ENCODE results near the gene CCDC106.

Gene CCDC106

DNA sequence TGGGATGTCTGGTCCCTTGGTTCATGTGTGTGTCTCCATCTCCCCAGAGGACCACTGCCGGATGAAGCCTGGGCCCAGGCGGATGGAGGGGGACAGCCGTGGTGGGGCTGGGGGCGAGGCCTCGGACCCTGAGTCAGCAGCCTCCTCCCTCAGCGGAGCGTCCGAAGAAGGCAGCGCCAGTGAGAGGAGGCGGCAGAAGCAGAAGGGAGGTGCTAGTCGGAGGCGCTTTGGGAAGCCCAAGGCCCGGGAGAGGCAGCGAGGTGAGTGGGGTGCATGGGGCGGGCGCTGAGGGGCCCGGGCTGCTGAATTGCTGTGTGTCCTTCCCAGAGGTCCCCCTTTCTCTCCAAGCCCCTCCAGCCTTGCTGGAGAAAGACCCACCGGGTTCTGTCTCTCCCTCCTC lies 3.2 kb downstream of the CCDC106 start:
- no peak overlapping the region for H3K4me3 ChIP-seq (ENCODE audit: low read length)
- H3K9ac ChIP-seq (ENCODE audit: low read length) = no peak overlapping the region
- H3K36me3 ChIP-seq (ENCODE audit: control insufficient read depth, insufficient read depth, low read length) = no peaks in the 10 kb centered on the region
- peaks cover 20% of the 10 kb centered on the region for H3K4me1 ChIP-seq (ENCODE audit: control insufficient read depth, insufficient read depth, low read length)
- no peaks in the 10 kb centered on the region for H3K27me3 ChIP-seq (ENCODE audit: control insufficient read depth, insufficient read depth, low read length)
- H3K27ac ChIP-seq (ENCODE audit: low read depth, low read length) = no peak overlapping the region

DNA sequence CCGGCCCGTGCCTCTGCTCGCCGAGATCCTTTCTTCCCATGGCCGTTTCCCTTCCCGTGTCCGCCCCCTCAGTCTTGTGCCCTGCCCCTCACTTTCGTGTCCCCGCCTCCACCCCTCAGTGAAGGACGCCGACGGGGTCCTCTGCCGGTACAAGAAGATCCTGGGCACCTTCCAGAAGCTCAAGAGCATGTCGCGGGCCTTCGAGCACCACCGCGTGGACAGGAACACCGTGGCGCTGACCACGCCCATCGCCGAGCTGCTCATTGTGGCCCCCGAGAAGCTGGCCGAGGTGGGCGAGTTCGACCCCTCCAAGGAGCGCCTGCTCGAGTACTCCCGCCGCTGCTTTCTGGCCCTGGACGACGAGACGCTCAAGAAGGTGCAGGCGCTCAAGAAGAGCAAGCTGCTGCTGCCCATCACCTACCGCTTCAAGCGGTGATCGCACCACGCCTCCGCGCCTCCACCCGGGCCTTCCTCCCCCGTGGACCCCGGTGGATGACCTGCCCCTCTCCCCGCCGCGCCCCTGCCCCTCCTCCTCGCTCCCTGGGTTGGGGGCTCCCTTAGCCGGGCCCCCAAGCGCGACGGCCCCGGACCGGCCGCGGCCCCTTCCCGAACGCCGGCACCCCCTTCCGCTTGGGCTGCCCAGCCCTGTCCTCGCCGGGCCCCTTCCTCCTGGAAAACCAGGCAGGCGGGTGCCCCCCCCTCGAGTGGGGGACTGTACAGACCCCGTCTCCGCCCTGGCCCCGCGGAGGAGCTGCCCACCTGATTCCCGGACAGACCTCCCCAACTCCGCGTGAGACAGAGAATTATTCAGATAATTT lies 4.5 kb downstream of the CCDC106 start:
- H3K27ac ChIP-seq (ENCODE audit: low read depth, low read length) = no peak overlapping the region
- peaks cover 28% of the 10 kb centered on the region for H3K4me1 ChIP-seq (ENCODE audit: control insufficient read depth, insufficient read depth, low read length)
- H3K36me3 ChIP-seq (ENCODE audit: control insufficient read depth, insufficient read depth, low read length) = no peaks in the 10 kb centered on the region
- H3K27me3 ChIP-seq (ENCODE audit: control insufficient read depth, insufficient read depth, low read length) = no peaks in the 10 kb centered on the region
- H3K4me3 ChIP-seq (ENCODE audit: low read length) = no peak overlapping the region
- no peak overlapping the region for H3K9ac ChIP-seq (ENCODE audit: low read length)

DNA sequence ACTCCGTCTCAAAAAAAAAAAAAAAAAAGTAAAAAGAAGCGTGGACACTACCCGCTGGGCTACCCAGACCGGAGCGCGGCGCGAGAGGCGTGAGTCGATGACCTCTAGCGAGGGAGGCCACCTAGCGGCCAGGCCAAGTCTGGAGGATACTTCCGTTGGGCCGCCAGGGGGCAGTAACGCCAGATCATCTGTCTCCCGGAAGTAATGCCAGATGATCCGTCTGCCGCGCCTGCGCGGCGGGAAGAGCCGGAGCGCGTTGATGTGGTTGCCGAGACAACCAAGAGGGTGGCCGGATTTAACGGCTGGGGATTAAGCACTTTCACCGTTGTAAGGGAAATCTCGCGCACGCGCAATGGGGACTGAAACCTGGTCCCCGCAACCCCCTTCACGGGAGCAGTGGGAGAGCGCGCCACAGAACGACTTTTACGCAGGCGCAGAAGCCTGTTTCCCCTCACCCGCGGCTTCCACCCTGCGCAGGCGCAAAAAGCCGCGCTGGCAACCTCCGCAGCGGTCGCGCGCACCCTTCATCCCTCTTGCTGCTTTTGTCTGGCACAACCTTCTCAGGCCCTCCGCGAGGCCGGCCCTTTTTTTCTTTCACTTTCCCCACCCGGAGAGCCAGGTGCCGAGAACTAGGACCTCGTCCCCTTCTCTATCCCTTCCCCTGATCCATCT lies 5.8 kb downstream of the CCDC106 start:
- H3K27ac ChIP-seq (ENCODE audit: low read depth, low read length) = peak overlapping the region; percentile 99
- H3K4me3 ChIP-seq (ENCODE audit: low read length) = peak overlapping the region; percentile 84
- peaks cover 26% of the 10 kb centered on the region for H3K4me1 ChIP-seq (ENCODE audit: control insufficient read depth, insufficient read depth, low read length)
- peak overlapping the region; percentile 100 for H3K9ac ChIP-seq (ENCODE audit: low read length)
- H3K27me3 ChIP-seq (ENCODE audit: control insufficient read depth, insufficient read depth, low read length) = no peaks in the 10 kb centered on the region
- no peaks in the 10 kb centered on the region for H3K36me3 ChIP-seq (ENCODE audit: control insufficient read depth, insufficient read depth, low read length)

DNA sequence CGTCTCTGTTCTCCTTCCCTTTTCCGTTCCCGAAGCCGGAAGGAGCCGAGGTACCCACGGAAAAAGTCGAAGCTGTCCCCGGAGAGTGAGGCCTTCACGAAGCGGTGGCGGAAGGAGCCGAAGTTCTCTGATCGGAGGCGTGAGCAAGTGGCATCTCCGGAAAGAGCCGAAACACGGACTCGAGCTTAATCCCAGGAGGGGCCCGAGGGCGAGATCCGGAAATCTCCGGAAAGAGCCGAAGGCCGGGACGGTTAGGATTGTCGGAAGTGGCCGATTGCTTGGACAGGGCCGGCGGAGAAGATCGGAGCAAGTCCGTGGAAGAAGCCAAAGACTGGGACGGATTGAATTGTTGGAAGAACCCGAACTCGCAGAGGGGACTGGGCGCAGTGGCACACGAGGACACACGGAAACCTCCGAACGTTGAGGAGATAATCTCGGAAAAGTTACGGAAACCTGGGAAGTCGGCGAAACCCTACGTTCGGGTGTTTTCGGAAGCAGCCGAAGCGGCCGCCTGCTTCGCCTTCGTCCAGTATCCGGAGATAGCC lies 6.4 kb downstream of the CCDC106 start:
- Histone ChIP-seq H3K4me3 (ENCODE audit: low read length) (peak overlapping the region; percentile 84), H3K36me3 (ENCODE audit: control insufficient read depth, insufficient read depth, low read length) (no peaks in the 10 kb centered on the region), H3K9ac (ENCODE audit: low read length) (peak overlapping the region; percentile 100), H3K27ac (ENCODE audit: low read depth, low read length) (peak overlapping the region; percentile 99), H3K27me3 (ENCODE audit: control insufficient read depth, insufficient read depth, low read length) (no peaks in the 10 kb centered on the region), H3K4me1 (ENCODE audit: control insufficient read depth, insufficient read depth, low read length) (peaks cover 21% of the 10 kb centered on the region)

DNA sequence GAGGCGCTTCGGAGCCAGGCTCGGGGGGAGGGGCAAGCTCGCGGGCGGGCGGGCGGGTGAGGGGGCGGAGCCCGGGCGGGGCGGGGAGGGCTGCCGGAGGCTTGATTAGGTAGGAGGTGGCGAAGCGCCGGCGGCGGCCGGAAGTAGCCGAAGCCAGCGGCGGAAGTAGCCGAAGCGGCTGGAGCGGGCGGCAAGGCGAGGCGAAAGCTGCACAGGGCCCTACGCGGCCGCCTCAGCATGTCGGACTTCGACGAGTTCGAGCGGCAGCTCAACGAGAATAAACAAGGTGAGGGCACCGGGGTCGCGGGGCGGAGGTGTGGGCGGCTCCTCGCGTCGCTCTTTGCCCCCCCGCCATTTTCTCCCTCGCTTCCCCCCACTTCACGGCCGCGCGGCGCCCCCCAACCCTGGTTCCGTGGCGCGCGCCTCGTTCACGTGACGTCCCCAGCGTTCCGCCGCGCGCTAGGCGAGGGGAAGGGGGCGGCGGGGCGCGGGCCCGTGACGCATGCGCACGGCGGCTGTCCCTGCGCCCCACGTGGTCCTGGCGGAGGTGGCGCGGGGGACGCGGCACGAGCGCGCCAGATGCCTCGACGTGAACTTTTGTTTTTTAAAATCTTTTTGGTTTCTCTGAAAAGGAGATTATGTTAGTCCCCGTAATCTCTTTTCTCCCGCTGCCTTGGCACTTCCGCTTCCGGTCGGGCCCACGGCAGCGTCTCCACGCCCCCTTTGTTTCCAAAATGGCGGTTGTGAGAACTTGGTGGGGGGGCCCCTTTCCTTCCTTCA lies 7.0 kb downstream of the CCDC106 start, which contains the start of gene U2AF2:
Gene U2AF2, plus strand, starts transcription at position 168 of the 780 bp plus-strand sequence. Its CDS starts 70 bp downstream, at position 238.
- peaks cover 21% of the 10 kb centered on the region for H3K4me1 ChIP-seq (ENCODE audit: control insufficient read depth, insufficient read depth, low read length)
- H3K27ac ChIP-seq (ENCODE audit: low read depth, low read length) = peak within 1 kb of the TSS; percentile 99
- H3K36me3 ChIP-seq (ENCODE audit: control insufficient read depth, insufficient read depth, low read length) = peaks cover 4% of the 10 kb centered on the region
- H3K4me3 ChIP-seq (ENCODE audit: low read length) = peak within 1 kb of the TSS; percentile 84
- H3K9ac ChIP-seq (ENCODE audit: low read length) = peak within 1 kb of the TSS; percentile 100
- no peaks in the 10 kb centered on the region for H3K27me3 ChIP-seq (ENCODE audit: control insufficient read depth, insufficient read depth, low read length)

DNA sequence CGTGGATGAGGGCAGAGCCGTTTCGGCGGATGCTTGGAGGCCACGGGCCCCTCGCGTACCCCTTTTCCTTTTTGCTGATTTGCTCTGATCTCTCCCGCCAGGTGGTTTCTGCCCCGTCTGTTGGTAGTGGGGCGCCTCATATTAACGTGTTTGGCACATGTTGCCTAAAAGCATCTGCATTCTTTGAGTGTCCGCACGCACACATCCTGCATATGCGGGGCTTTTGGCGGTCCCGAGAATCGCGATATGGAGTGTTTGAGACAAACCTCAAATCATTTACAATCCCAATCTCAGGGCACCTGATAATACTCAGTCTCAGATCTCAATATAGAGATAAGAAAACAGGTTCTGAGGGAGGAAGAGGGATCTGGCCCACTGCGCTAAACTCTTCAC lies 7.6 kb downstream of the CCDC106 start:
- Histone ChIP-seq H3K4me3 (ENCODE audit: low read length) (peak overlapping the region; percentile 80), H3K27ac (ENCODE audit: low read depth, low read length) (peak overlapping the region; percentile 98), H3K36me3 (ENCODE audit: control insufficient read depth, insufficient read depth, low read length) (peaks cover 4% of the 10 kb centered on the region), H3K9ac (ENCODE audit: low read length) (peak overlapping the region; percentile 35), H3K27me3 (ENCODE audit: control insufficient read depth, insufficient read depth, low read length) (no peaks in the 10 kb centered on the region), H3K4me1 (ENCODE audit: control insufficient read depth, insufficient read depth, low read length) (peaks cover 21% of the 10 kb centered on the region)

DNA sequence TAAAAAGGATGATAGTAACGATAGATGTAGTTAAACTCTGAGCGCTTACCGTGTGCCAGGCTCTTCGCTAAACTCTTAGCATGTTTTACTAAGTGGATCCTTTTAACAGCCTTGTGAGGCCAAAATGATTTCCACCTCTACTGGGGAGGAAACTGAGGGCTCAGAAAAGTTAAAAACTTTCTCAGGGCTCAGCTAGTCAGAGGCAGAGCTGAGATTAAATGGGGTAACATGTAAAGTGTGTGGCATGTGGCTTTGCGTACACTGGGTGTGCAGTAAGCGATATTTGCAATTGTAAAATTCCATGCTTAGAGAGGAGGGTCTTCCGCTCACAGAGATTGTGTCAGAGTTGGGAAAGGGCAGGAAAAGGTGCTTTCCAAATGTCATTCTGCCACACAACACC lies 8.5 kb downstream of the CCDC106 start:
- Histone ChIP-seq H3K27me3 (ENCODE audit: control insufficient read depth, insufficient read depth, low read length) (no peaks in the 10 kb centered on the region), H3K9ac (ENCODE audit: low read length) (no peak overlapping the region), H3K4me3 (ENCODE audit: low read length) (peak overlapping the region; percentile 80), H3K36me3 (ENCODE audit: control insufficient read depth, insufficient read depth, low read length) (peaks cover 11% of the 10 kb centered on the region), H3K4me1 (ENCODE audit: control insufficient read depth, insufficient read depth, low read length) (peaks cover 21% of the 10 kb centered on the region), H3K27ac (ENCODE audit: low read depth, low read length) (no peak overlapping the region)

DNA sequence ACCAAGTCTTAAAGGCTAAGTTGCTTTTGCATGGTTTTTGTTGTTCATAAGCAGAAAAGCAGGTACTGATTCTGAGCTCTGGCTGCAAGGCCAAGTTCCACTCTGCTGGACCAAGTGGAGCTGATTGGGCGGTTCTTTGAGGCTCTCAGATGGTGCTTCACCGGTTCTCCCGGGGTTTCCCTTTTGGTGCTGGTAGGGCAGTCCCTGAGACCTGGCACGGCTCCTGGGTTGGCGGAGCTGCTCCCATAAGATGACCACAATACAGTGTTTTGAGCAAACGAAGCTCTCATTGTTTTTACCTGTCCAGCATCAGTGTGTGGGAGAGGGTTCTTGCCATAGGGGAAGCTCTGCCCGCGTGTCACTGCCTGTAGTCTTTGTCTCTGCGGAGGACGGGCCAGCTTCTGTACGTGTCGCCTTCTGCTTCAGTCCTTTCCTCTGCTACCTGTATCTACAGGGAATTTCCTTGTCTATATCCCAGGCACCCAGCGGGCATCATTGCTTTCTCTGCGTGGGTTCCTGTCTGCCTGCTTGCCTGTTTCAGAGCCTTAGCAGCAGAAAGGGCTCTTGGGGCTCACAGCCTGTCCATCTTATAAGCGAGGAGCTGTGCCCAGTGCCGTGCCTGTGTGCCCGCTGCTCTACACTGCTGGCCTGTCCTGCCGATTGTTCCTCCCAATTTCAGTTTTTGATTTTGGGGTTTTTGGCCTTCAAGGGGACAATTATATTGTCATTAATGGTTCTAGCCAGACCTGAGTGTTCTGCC lies 9.2 kb downstream of the CCDC106 start:
- peak overlapping the region; percentile 80 for H3K4me3 ChIP-seq (ENCODE audit: low read length)
- no peaks in the 10 kb centered on the region for H3K27me3 ChIP-seq (ENCODE audit: control insufficient read depth, insufficient read depth, low read length)
- peaks cover 21% of the 10 kb centered on the region for H3K4me1 ChIP-seq (ENCODE audit: control insufficient read depth, insufficient read depth, low read length)
- no peak overlapping the region for H3K27ac ChIP-seq (ENCODE audit: low read depth, low read length)
- H3K36me3 ChIP-seq (ENCODE audit: control insufficient read depth, insufficient read depth, low read length) = peaks cover 16% of the 10 kb centered on the region
- no peak overlapping the region for H3K9ac ChIP-seq (ENCODE audit: low read length)

DNA sequence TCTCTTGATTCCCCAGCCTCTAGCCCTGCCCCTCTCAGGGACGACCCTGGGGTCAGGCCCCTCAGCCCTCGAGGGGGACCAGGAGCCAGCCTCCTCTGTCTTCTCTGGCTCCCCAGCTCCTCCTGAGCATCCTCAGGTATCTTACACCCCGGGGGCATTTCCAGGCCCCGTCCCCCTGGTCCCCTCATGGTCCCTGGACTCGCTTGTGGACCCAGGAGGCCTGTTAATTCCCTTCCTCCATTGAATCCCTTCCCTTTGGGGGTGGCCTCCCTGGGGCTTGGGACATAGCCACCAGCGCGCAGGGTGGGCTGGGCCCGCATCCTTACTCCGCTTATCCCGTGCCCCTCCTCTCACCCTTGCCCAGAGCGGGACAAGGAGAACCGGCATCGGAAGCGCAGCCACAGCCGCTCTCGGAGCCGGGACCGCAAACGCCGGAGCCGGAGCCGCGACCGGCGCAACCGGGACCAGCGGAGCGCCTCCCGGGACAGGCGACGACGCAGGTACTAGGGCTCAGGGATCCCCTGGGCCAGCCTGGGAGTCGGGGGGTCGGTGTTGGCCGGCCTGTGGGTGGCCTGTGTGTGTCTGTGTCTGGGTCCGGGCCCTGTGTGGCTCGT lies 10.9 kb downstream of the CCDC106 start:
- H3K4me3 ChIP-seq (ENCODE audit: low read length) = no peak overlapping the region
- no peak overlapping the region for H3K27ac ChIP-seq (ENCODE audit: low read depth, low read length)
- peaks cover 21% of the 10 kb centered on the region for H3K4me1 ChIP-seq (ENCODE audit: control insufficient read depth, insufficient read depth, low read length)
- H3K9ac ChIP-seq (ENCODE audit: low read length) = no peak overlapping the region
- H3K36me3 ChIP-seq (ENCODE audit: control insufficient read depth, insufficient read depth, low read length) = peaks cover 32% of the 10 kb centered on the region
- H3K27me3 ChIP-seq (ENCODE audit: control insufficient read depth, insufficient read depth, low read length) = no peaks in the 10 kb centered on the region

DNA sequence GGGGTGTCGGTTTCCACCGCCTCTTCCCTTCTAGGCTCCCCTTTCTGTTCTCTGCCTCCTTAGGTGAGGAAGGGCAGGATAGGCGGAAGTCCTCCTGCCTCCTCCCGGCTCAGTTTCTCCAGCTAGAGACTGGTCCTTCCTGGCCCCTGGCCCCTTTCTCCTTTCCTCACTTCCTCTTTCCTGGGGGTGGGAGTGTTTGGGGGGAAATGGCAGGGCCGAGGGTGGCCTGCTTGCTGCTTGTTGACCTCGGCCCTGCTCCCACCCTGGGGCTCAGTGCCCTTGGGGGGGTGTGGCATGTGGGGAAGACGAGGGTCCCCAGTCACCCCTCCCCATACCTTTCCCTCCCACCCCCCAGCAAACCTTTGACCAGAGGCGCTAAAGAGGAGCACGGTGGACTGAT lies 11.8 kb downstream of the CCDC106 start:
- peaks cover 21% of the 10 kb centered on the region for H3K4me1 ChIP-seq (ENCODE audit: control insufficient read depth, insufficient read depth, low read length)
- no peak overlapping the region for H3K4me3 ChIP-seq (ENCODE audit: low read length)
- no peaks in the 10 kb centered on the region for H3K27me3 ChIP-seq (ENCODE audit: control insufficient read depth, insufficient read depth, low read length)
- peaks cover 39% of the 10 kb centered on the region for H3K36me3 ChIP-seq (ENCODE audit: control insufficient read depth, insufficient read depth, low read length)
- no peak overlapping the region for H3K27ac ChIP-seq (ENCODE audit: low read depth, low read length)
- no peak overlapping the region for H3K9ac ChIP-seq (ENCODE audit: low read length)

DNA sequence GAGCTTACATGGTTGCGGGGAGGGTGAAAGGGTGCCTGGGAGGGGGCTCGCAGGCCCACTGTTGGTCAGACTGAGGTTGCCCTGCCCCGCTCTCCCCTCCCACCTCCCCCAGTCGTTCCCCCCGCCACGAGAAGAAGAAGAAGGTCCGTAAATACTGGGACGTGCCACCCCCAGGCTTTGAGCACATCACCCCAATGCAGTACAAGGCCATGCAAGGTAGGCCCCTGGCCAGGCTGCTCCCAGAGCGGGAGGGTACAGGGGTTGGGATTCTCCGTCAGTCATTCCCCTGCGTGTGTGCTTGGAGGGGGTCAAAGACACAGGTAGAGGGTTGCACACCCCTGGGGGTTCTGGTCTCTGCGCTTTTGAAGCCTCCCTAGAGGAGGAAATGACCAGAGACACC lies 12.4 kb downstream of the CCDC106 start:
- Histone ChIP-seq H3K9ac (ENCODE audit: low read length) (no peak overlapping the region), H3K36me3 (ENCODE audit: control insufficient read depth, insufficient read depth, low read length) (peaks cover 42% of the 10 kb centered on the region), H3K4me1 (ENCODE audit: control insufficient read depth, insufficient read depth, low read length) (peaks cover 21% of the 10 kb centered on the region), H3K27me3 (ENCODE audit: control insufficient read depth, insufficient read depth, low read length) (no peaks in the 10 kb centered on the region), H3K27ac (ENCODE audit: low read depth, low read length) (no peak overlapping the region), H3K4me3 (ENCODE audit: low read length) (no peak overlapping the region)

All from rectal smooth muscle tissue (tissue), 1 donor.